ENCODE measurements around the gene ABCG5.

ABCG5 gene

DNA sequence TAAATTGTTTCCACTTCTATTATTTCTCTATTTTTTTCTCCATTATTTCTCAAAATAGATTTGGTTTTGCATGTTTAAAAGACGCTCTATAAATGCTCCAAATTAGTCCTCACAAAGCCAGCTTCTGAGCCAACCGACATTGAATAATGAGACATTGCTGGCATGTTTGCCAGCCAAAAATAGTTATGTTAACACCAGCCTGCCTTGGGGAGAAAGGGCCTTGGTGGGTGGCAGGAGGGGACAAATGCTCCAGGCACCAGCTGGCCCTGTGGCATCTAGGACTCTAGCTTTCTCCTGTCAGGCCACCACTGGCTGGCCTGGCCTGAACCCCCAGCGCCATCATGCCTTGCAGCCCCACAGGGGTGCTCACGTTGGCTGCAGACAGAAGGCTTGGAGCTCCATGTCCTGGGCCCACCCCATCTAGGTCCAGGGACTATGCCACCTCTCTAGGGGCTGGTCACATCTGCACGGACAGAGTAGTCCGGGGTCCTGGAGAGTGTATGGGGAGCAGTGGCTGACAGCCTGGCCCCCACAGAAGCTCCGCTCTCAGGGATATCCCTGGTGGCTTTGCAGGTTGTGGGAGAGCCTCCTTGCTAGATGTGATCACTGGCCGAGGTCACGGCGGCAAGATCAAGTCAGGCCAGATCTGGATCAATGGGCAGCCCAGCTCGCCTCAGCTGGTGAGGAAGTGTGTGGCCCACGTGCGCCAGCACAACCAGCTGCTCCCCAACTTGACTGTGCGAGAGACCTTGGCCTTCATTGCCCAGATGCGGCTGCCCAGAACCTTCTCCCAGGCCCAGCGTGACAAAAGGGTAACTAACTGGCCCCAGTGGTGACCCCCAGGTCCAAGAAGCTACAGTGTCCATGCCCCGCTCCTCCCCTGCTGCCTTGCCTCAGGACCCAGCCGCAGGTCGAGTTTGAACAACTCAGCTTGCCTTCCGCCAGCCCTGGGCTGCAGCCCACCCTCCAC is 12.7 kb upstream of the ABCG5 start:
- no peak overlapping the region for H3K27ac ChIP-seq
- DNase-seq = no peak
- no peaks in the 10 kb centered on the region for H3K36me3 ChIP-seq
- peaks cover 3% of the 10 kb centered on the region for H3K27me3 ChIP-seq (ENCODE audit: insufficient read depth, low read depth, severe bottlenecking)
- H3K9me3 ChIP-seq (ENCODE audit: severe bottlenecking) = no peaks in the 10 kb centered on the region
- TF ChIP-seq, protein P1, sequence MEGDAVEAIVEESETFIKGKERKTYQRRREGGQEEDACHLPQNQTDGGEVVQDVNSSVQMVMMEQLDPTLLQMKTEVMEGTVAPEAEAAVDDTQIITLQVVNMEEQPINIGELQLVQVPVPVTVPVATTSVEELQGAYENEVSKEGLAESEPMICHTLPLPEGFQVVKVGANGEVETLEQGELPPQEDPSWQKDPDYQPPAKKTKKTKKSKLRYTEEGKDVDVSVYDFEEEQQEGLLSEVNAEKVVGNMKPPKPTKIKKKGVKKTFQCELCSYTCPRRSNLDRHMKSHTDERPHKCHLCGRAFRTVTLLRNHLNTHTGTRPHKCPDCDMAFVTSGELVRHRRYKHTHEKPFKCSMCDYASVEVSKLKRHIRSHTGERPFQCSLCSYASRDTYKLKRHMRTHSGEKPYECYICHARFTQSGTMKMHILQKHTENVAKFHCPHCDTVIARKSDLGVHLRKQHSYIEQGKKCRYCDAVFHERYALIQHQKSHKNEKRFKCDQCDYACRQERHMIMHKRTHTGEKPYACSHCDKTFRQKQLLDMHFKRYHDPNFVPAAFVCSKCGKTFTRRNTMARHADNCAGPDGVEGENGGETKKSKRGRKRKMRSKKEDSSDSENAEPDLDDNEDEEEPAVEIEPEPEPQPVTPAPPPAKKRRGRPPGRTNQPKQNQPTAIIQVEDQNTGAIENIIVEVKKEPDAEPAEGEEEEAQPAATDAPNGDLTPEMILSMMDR (IDR thresholded peaks at IDR 0.05; ENCODE audit: low read depth, low read length) = no peak
- no peak overlapping the region for H3K4me3 ChIP-seq (ENCODE audit: low read depth, low read length)

DNA sequence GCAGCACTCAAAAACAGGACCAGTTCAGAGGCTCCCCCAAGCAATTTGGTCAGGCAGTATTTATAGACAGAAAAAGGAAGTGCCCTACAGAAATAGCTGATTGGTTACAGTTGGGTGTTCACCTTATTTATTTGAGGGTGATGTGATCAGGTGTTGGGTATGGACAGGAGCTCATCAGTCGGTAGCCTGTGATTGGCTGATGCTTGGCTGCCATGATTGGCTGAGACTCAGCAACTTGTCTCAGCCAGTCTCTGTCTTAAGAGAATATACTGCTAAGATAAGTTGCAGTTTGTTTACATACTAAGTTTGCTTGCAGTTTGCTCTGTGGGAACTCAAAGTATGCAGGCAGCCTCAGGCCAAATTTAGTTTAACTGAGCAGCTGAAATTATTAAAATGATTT is 9.6 kb upstream of the ABCG5 start:
- no peaks in the 10 kb centered on the region for H3K9me3 ChIP-seq (ENCODE audit: severe bottlenecking)
- no peaks in the 10 kb centered on the region for H3K27me3 ChIP-seq (ENCODE audit: insufficient read depth, low read depth, severe bottlenecking)
- no peak for DNase-seq
- TF ChIP-seq, protein P1 (IDR thresholded peaks at IDR 0.05; ENCODE audit: low read depth, low read length) = no peak
- H3K36me3 ChIP-seq = no peaks in the 10 kb centered on the region
- H3K4me3 ChIP-seq (ENCODE audit: low read depth, low read length) = no peak overlapping the region
- no peak overlapping the region for H3K27ac ChIP-seq

DNA sequence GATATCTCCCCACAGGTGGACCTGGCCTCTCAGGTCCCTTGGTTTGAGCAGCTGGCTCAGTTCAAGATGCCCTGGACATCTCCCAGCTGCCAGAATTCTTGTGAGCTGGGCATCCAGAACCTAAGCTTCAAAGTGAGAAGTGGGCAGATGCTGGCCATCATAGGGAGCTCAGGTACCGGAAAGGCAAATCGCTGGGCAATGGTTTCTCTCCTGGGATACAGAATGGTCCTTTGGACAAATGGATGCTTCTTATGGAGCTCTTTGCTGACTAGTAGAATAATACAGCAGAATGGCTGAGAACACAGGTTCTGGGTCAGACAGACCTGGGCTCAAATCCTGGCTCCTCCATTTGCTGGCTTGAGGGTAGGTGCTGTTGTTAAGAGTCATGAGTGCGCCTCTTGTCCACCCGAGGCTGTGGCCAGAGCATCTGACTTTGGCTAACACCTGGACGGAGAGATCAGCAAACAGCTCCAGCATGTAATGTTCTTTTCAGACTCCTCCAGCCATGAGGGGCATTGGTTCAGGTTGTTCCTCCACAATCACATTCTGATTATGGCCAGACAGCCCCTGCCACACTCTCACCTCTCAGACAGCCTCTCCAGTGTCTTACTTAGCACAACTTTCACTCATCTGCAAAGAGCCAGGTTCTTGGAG is 7.6 kb upstream of the ABCG5 start:
- H3K4me3 ChIP-seq (ENCODE audit: low read depth, low read length) = no peak overlapping the region
- no peak overlapping the region for H3K27ac ChIP-seq
- H3K9me3 ChIP-seq (ENCODE audit: severe bottlenecking) = no peaks in the 10 kb centered on the region
- TF ChIP-seq, protein P1 (IDR thresholded peaks at IDR 0.05; ENCODE audit: low read depth, low read length) = no peak
- H3K27me3 ChIP-seq (ENCODE audit: insufficient read depth, low read depth, severe bottlenecking) = no peaks in the 10 kb centered on the region
- no peak for DNase-seq
- H3K36me3 ChIP-seq = no peaks in the 10 kb centered on the region

DNA sequence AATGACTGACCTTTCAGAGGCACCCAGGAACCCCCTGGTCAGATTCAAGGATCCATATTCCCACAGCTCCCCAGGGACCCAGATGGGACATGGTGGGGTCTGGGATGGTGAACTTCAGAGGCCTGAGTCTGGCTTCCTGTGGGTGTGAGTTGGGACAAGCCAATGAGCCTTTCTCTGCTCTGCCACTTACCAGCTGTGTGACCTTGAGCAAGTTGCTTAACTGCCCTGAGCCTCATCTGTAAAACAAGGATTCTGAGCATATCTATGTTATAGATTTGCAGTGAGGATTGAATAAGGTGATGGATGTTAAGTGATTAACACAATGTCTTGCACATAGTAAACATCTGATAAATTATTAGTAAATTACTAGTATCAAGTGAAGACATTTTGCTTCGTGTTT is 6.5 kb upstream of the ABCG5 start:
- Histone ChIP-seq H3K9me3 (ENCODE audit: severe bottlenecking) (no peaks in the 10 kb centered on the region), H3K27ac (no peak overlapping the region), H3K27me3 (ENCODE audit: insufficient read depth, low read depth, severe bottlenecking) (no peaks in the 10 kb centered on the region), H3K4me3 (ENCODE audit: low read depth, low read length) (no peak overlapping the region), H3K36me3 (no peaks in the 10 kb centered on the region)
- DNase-seq = no peak
- TF ChIP-seq, protein P1 (IDR thresholded peaks at IDR 0.05; ENCODE audit: low read depth, low read length) = no peak

DNA sequence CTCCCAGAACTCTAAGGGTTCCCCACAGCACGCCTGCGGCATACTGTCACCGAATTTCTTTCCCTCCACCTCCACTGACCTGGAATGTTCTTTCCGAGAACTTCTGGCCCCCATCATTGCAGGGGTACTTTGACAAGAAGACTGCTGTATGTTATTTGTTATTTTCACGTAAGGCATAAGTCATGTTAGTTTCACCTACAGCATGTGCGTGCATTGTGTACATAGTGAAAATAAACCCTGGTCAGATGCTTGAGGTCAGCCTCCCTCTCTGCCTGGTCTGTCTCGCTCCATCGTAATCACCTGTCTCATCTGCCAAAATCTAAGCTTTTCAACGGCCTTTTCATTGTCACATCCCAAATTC is 4.2 kb upstream of the ABCG5 start:
- DNase-seq = no peak
- Histone ChIP-seq H3K9me3 (ENCODE audit: severe bottlenecking) (no peaks in the 10 kb centered on the region), H3K4me3 (ENCODE audit: low read depth, low read length) (no peak overlapping the region), H3K27me3 (ENCODE audit: insufficient read depth, low read depth, severe bottlenecking) (no peaks in the 10 kb centered on the region), H3K36me3 (no peaks in the 10 kb centered on the region), H3K27ac (no peak overlapping the region)
- TF ChIP-seq, protein P1 (IDR thresholded peaks at IDR 0.05; ENCODE audit: low read depth, low read length) = no peak

All from WERI-Rb-1 (cell line).